Endometrial microvascular endothelial cells (primary cell): Measurements from ENCODE around the gene CHST11. TPM values are rescaled to one million over a fixed set of nuclear protein-coding genes. Genes with fewer than 3 reads are reported as not detected.

Experiments
- in situ Hi-C: cut with HindIII; loops from 2 replicates; pipeline ENCODE4 v1.10.0; 2017; ENCODE audit warnings: low sequenced_read_pairs, low pct_unique_long_range_greater_than_20kb; ENCODE audit errors: inconsistent ontology term
- total RNA-seq: library from RNA; depleted of rRNA; stranded (reverse); fragments of >200 nt; gene quantifications from one replicate; pipeline ENCODE4 v1.2.3, GENCODE V29; 2015; ENCODE audit errors: inconsistent ontology term

Gene CHST11
- total RNA-seq, 1 donor from 2014 or later: 4.2 TPM

- in situ Hi-C loops: no loop called here
Observed at GRCh38 chr12:104704224-104704779, 247.6 kb downstream of the CHST11 start.

- in situ Hi-C loops: no loop called here
Observed at GRCh38 chr12:104707194-104707593, 250.4 kb downstream of the CHST11 start.

GRCh38 chr12:104707794-104708558 lies 251.2 kb downstream of the CHST11 start:
- in situ Hi-C loops: no loop called here

- in situ Hi-C loops: no loop called here
Observed at GRCh38 chr12:104708891-104709290, 252.1 kb downstream of the CHST11 start.

GRCh38 chr12:104709692-104710435 lies 253.1 kb downstream of the CHST11 start:
- in situ Hi-C loops: no loop called here

DNA sequence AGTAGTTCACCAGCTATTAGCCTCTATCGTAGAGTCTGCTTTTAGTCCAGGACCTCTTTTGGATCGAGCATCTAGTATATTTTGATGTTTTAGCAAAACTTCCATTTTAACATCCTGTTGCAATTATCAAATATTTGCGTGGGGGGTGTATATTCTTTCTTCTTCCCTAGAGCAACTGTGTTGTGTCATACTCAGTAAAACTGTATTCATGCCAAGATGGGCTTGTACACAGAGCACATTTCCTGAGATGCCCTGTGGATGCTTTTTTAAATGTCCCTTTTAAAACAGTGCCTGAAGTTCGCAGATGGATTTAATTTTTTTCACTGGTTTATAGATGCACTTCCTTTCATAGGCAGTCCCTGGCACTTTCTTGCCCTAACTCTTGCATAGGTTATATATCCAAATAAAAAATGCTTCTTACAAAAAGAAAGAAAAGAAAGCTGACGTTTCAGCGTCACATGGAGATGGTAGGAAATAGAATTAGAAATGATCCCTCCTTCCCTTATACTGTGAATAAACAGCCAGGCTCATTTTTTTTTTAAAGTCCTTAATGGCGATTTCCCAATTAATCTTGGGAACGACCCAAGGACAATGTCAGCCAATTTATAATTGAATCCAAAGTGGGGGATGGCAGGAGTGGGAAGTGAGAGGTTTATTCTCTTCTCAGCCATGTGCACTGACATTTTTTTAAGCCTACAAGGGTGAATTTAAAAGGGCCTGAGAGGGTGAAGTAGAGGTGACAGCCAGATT lies 254.4 kb downstream of the CHST11 start:
- in situ Hi-C loops: no loop called here

- in situ Hi-C loops: no loop called here
Observed at GRCh38 chr12:104712477-104712876, 255.7 kb downstream of the CHST11 start.

DNA sequence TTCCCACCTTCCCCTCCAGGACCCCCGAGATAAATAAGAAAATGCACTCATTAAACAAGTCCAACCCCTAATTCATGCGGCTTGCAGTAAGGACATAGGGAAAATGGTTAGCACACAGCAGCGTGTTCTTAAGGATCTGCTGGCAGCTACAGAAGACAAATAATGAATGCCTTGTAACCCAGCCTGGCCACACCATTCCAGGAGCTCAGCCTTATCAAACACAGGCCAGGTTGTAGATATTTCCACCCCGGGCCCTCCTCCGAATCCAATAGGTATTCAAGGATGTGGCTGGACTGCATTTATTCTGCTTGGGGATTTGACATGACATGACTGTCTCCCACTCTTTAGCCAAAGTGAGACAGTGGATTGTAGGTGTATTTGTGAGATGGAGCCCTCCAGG lies 256.2 kb downstream of the CHST11 start:
- in situ Hi-C loops: no loop called here

DNA sequence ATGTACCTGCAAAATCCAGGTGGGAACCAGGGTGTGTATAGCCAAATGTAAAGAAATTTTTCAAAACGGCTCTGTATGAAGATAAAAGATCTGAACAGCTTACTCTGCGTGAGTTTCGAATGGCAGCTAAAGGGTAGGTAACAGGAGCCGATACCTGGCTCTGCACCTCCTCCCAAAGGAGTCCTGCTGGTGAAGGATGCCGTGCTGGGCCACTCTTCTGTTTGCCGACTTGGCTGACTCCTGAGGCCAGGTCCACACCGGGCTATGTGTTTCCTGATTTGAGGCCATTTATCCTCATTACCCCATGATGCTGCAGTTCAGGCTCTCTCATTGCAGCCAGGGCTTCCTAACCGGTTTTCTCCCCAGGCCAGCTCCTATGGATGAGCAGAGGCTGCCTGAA lies 256.7 kb downstream of the CHST11 start:
- in situ Hi-C loops: no loop called here

GRCh38 chr12:104714369-104714768 lies 257.6 kb downstream of the CHST11 start:
- in situ Hi-C loops: no loop called here

- in situ Hi-C loops: no loop called here
Observed at GRCh38 chr12:104716172-104716571, 259.4 kb downstream of the CHST11 start.

DNA sequence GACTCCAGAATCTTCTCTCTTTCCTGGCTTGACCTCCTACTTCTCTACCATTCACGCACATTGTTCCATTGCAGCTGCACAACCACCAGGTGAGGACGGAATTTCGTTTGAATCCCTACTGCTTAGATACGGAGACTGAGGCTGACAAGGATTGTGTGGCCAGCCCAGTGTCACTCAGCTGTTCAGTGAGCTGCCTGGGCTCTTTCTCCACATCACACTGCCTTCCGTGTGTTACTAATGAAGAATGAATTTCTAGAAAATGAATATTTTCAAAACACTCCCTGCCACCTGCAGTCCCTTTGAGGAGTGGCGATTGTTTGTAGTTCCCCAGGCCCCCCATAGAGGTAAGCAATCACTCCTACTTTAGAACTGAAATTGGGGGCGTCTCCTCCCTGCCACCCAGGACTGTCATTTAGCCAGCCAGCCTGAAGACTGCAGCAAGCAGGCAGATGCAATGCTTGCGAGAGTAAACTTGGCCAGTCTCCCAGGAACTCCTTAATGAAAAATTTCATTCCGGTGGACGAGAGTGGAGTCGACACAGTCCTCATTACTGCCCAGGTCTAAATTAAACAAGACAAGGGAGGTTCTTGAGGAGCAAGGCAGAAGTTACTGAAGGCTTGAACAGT lies 261.7 kb downstream of the CHST11 start:
- in situ Hi-C loops: no loop called here

- in situ Hi-C loops: no loop called here
Observed at GRCh38 chr12:104719700-104720338, 263.1 kb downstream of the CHST11 start.

DNA sequence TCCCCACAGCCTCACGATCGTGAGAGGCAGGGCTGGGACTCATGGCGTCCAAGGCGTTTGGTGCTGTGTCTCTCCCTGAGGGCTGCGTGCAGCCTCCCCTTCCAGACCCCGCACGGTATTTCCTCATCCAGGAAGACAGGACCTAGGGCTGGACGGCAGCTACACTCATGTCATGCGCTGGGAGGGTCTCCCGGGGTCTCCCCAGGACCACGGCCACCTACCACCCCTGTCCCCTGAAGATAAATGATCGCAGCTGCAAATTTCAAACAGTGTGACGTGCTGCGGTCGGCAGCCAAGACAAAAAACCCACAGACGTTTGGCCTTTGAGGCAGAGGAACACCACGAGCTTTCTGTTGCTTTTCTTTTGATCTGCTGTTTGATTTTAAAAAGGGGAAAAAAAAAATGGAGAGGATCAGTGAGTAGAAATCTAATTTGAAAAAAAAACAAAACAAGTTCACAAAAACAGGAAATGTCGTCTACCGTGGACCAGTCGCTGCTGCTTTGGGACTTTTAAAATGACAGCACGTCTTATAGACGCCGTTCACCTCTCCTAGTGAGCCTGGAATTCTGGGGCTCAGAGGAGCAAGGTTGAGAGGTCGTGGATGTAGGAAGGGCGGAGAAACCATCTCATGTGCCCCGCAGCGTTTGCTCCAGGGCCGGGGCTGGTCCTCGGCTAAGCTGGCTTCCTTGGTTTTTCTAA lies 263.7 kb downstream of the CHST11 start:
- in situ Hi-C loops: no loop called here

GRCh38 chr12:104721039-104721405 lies 264.3 kb downstream of the CHST11 start:
- in situ Hi-C loops: no loop called here

DNA sequence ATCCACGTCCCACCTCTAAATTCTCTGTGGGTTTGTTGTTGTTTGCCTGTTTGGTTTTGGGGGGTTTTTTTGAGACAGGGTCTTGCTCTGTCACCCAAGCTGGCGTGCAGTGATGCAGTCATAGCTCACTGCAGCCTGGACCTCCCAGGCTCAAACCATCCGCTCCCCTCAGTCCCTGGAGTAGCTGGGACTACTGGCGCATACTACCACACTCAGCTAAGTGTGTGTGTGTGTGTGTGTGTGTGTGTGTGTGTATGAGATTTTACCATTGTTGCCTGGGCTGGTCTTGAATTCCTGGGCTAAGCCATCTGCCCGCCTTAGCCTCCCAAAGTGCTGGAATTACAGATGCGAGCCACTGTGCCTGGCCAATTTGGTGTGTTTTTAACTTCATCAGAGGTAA lies 265.2 kb downstream of the CHST11 start:
- in situ Hi-C loops: no loop called here

- in situ Hi-C loops: no loop called here
Observed at GRCh38 chr12:104722601-104723534, 266.1 kb downstream of the CHST11 start.
